Ishikawa (cell line): ENCODE results near the gene DNAAF2.
A peak's percentile ranks its signal among the peaks of the same experiment; 100 is the strongest.

Source experiments
- CEBPB ChIP-seq: IDR thresholded peaks from 2 replicates; pipeline ENCODE4 v1.6.1; 2012
- CREB1 ChIP-seq: IDR thresholded peaks from 2 replicates; pipeline ENCODE4 v1.6.1; 2012; ENCODE audit warnings: low read depth
- EGR1 ChIP-seq: IDR thresholded peaks from 2 replicates; pipeline ENCODE4 v1.6.1; 2012
- EP300 ChIP-seq: IDR thresholded peaks from 2 replicates; pipeline ENCODE4 v1.6.1; 2012; ENCODE audit warnings: borderline replicate concordance
- FOXM1 ChIP-seq: IDR thresholded peaks from 2 replicates; pipeline ENCODE4 v1.6.1; 2012; ENCODE audit warnings: low read depth, borderline replicate concordance
- NFIC ChIP-seq: IDR thresholded peaks from 2 replicates; pipeline ENCODE4 v1.6.1; 2012
- RAD21 ChIP-seq: IDR thresholded peaks from 2 replicates; pipeline ENCODE4 v1.6.1; 2012; ENCODE audit warnings: low read depth
- TAF1 ChIP-seq: IDR thresholded peaks from 2 replicates; pipeline ENCODE4 v1.6.1; 2012; ENCODE audit warnings: low read depth, mild to moderate bottlenecking
- TCF12 ChIP-seq: IDR thresholded peaks from 2 replicates; pipeline ENCODE4 v1.6.1; 2012; ENCODE audit warnings: low read depth
- TEAD4 ChIP-seq: IDR thresholded peaks from 2 replicates; pipeline ENCODE4 v1.6.1; 2012
- YY1 ChIP-seq: IDR thresholded peaks from 2 replicates; pipeline ENCODE4 v1.6.1; 2012; ENCODE audit warnings: low read depth
- ZBTB7A ChIP-seq: IDR thresholded peaks from 2 replicates; pipeline ENCODE4 v1.6.1; 2012; ENCODE audit warnings: low read depth
- TF ChIP-seq, protein P1 (sequence below): IDR thresholded peaks from 2 replicates; pipeline ENCODE4 v1.6.1; 2012
- TF ChIP-seq, protein P2 (sequence below): IDR thresholded peaks from 2 replicates; pipeline ENCODE4 v1.6.1; 2012
- TF ChIP-seq, protein P3 (sequence below): IDR thresholded peaks from 2 replicates; pipeline ENCODE4 v1.6.1; 2012; ENCODE audit warnings: low read depth, mild to moderate bottlenecking

Gene DNAAF2

DNA sequence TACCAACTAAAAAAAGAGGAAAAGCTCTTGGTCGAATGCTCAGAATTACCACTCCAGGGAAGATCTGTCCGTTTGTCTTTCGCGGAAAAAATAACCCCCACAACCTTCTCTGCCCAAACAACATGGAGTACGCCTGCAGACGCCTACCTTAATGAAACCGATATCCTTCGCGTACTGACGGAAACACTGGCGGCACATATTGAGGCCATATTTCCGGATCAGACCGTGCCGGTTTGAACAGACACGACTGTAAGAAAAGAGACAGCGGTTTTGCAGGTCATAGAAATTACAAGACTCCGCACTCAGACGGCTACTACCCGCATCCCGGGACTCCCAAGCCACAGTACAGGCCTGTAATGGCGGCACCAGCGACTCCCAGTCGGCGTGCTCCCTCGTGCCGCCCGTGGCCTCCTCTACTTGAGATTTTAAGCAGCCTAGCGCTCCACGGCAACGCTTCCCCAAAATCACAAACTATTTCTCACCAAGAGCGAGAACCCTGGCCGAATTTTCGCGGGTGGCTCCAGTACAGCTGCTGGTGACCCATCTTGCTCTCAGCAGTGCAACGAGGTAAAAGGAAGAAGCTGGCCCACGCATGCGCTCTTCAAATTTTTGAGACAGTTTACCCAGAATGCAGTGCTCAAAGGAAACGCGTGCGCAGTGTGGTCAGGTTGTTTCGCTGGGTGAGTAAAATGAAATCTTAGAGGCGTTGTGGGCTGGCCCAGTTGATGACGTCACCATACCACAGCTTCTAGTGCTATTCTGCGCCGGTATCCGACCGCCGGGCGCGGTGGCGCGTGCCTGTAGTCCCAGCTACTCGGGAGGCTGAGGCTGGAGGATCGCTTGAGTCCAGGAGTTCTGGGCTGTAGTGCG, 49.0 kb downstream of the DNAAF2 start, which contains the start of gene RPS29:
TSS of gene RPS29 (minus strand) at position 578 of the 870 bp plus-strand sequence. CDS start at position 544, 34 bp downstream.
- TF ChIP-seq YY1 = peak; percentile 89
- peak; percentile 57 for TF ChIP-seq TEAD4
- 0 out of 2 replicates have a peak, but pooled peaks have one; percentile 31 for TF ChIP-seq EGR1
- TF ChIP-seq, protein P1, sequence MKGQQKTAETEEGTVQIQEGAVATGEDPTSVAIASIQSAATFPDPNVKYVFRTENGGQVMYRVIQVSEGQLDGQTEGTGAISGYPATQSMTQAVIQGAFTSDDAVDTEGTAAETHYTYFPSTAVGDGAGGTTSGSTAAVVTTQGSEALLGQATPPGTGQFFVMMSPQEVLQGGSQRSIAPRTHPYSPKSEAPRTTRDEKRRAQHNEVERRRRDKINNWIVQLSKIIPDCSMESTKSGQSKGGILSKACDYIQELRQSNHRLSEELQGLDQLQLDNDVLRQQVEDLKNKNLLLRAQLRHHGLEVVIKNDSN = no peak
- no peak; the same call in 1 of the 2 replicates for TF ChIP-seq TCF12
- TF ChIP-seq RAD21 = no peak
- no peak for TF ChIP-seq ZBTB7A
- no peak for TF ChIP-seq NFIC
- TF ChIP-seq TAF1 = peak; percentile 94
- TF ChIP-seq, protein P2, sequence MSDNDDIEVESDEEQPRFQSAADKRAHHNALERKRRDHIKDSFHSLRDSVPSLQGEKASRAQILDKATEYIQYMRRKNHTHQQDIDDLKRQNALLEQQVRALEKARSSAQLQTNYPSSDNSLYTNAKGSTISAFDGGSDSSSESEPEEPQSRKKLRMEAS = peak; percentile 88
- TF ChIP-seq, protein P3, sequence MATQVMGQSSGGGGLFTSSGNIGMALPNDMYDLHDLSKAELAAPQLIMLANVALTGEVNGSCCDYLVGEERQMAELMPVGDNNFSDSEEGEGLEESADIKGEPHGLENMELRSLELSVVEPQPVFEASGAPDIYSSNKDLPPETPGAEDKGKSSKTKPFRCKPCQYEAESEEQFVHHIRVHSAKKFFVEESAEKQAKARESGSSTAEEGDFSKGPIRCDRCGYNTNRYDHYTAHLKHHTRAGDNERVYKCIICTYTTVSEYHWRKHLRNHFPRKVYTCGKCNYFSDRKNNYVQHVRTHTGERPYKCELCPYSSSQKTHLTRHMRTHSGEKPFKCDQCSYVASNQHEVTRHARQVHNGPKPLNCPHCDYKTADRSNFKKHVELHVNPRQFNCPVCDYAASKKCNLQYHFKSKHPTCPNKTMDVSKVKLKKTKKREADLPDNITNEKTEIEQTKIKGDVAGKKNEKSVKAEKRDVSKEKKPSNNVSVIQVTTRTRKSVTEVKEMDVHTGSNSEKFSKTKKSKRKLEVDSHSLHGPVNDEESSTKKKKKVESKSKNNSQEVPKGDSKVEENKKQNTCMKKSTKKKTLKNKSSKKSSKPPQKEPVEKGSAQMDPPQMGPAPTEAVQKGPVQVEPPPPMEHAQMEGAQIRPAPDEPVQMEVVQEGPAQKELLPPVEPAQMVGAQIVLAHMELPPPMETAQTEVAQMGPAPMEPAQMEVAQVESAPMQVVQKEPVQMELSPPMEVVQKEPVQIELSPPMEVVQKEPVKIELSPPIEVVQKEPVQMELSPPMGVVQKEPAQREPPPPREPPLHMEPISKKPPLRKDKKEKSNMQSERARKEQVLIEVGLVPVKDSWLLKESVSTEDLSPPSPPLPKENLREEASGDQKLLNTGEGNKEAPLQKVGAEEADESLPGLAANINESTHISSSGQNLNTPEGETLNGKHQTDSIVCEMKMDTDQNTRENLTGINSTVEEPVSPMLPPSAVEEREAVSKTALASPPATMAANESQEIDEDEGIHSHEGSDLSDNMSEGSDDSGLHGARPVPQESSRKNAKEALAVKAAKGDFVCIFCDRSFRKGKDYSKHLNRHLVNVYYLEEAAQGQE = no peak; the same call in 1 of the 2 replicates
- TF ChIP-seq CREB1 = peak; percentile 85
- no peak; the same call in 1 of the 2 replicates for TF ChIP-seq FOXM1
- no peak for TF ChIP-seq CEBPB
- TF ChIP-seq EP300 = no peak

DNA sequence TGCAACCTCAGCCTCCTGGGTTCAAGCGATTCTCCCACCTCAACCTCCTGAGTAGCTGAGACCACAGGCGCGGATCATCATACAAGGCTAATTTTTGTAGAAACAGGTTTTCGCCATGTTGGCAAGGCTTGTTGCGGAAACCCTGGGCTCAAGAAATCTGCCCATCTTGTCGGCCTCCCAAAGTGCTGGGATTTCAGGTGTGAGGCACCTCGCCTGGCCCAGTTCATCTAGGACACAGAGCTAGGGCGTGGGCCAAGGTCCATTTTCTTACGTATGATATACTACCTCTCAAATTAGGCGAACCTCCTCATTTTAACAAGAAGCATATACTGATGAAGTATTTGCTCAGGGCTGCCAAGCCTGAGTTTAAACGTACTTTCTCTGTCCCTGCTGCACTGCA, 51.0 kb downstream of the DNAAF2 start:
- TF ChIP-seq NFIC = no peak
- TF ChIP-seq TEAD4 = no peak
- no peak for TF ChIP-seq CEBPB
- no peak for TF ChIP-seq TAF1
- TF ChIP-seq CREB1 = no peak
- TF ChIP-seq, protein P1 = no peak
- TF ChIP-seq YY1 = no peak
- no peak for TF ChIP-seq EGR1
- no peak for TF ChIP-seq TCF12
- TF ChIP-seq, protein P3 = no peak
- no peak for TF ChIP-seq FOXM1
- TF ChIP-seq, protein P2 = no peak

DNA sequence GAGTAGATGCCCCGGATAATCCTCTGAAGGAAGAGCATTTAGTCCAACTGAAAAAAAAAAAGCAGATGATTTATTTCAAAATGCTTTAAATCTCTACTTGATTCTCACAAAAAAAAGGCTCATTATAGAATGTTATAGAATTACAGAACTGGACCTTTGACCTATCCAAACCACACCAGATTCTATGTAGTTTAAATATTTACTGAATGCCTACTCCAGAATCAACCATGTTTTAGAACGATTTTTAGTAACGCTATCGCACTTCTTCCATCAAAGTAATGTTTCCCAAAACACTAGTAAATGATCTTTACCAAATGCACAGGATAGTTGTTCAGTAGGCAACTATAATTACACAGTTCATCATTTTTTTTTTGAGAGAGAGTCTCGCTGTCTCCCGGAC, 51.4 kb downstream of the DNAAF2 start:
- TF ChIP-seq RAD21 (no peak), ZBTB7A (no peak), CEBPB (no peak), TAF1 (no peak), YY1 (no peak), NFIC (no peak), TEAD4 (no peak)
- TF ChIP-seq, protein P2 = no peak

DNA sequence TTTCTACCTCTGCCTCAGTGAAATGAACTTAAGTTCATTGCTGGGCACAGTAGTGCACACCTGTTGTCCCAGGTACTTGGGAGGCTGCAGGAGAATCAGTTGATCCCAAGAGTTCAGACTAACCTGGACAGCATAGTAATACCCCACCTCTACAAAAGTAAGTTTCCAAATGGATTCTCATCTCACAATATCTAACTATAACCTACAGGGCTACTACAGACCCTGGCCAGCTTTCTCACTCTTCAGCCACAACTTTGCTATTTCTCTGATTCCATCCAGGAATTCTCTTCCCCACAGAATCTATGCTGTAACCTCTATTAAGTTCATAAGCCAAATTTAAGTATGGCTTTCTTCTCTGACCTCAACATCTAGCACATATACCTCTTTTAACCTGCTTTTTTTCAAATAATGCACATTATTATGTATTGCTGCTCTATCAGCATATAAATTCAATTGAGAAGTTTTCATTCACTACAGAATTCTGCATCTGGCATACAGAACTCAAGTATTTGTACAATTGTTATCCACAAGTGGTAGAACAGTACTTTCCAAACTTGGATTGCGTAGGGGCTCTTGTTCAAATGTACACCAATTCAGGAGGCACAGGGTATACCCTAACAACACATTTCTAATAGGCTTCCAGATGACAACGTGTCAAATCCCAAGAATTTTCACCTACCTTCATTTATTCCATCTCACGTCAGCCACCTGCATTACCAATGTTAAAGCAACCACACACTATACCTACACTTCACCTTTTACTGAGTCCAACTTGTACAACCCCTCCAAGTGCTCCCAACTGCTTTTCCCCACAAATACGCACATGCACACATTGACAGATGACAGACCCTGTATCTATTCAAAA, 52.7 kb downstream of the DNAAF2 start:
- TF ChIP-seq NFIC = no peak
- TF ChIP-seq TCF12 = no peak
- TF ChIP-seq FOXM1 = no peak
- TF ChIP-seq CREB1 = no peak
- TF ChIP-seq, protein P3 = no peak
- TF ChIP-seq EP300 = no peak
- no peak for TF ChIP-seq TEAD4
- no peak for TF ChIP-seq TAF1
- TF ChIP-seq YY1 = no peak
- TF ChIP-seq CEBPB = no peak
- TF ChIP-seq ZBTB7A = no peak
- TF ChIP-seq, protein P2 = no peak
- no peak for TF ChIP-seq EGR1
- no peak for TF ChIP-seq RAD21
- TF ChIP-seq, protein P1 = no peak
